ENCODE results near the gene TLE4. TPM values are rescaled to one million over a fixed set of nuclear protein-coding genes. Genes with fewer than 3 reads are reported as not detected.

Gene TLE4
- polyA plus RNA-seq, 1 of the 3 experiments (the other 2 are of a cell fraction), result 40.4 TPM

DNA sequence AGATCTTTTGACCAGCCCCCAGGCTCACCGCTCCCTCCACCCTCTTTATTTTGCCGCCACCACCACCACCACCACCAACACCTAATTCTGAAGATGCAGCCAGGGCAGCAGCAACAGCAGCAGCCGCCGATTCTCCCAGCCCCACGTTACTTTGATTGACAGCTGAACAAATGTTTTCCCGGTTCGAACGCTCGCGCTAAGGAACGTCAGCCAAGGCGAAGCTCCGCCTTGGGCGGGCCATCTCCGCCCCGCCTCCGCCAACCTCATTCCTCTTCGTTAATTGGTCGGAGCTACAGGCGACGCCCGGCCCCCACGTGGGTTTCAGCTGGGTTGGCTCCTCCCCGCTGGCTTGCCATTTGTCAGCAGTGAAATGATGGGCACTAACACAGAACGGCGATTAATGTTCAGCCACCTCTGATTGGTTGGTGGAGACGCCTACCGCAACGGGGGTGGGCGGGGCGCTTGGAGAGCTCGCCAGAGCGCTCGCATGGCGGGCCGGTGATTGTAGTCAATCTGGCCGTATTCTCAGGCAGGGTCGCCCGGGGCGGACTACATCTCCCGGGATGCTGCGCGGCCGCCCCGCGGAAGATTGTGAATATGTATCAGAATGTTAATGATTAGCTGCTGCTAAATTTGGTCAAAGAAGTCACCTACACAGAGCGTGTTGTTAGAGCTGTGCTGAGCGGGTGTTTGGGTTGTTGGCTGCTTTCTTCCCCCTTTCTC lies at the start of gene TLE4 (continued):
- TF ChIP-seq, protein P1, sequence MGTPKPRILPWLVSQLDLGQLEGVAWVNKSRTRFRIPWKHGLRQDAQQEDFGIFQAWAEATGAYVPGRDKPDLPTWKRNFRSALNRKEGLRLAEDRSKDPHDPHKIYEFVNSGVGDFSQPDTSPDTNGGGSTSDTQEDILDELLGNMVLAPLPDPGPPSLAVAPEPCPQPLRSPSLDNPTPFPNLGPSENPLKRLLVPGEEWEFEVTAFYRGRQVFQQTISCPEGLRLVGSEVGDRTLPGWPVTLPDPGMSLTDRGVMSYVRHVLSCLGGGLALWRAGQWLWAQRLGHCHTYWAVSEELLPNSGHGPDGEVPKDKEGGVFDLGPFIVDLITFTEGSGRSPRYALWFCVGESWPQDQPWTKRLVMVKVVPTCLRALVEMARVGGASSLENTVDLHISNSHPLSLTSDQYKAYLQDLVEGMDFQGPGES (IDR thresholded peaks at IDR 0.05; ENCODE audit: low read depth, low read length), result peak; percentile 71
- peak; percentile 99 for TF ChIP-seq TAF1 (IDR thresholded peaks at IDR 0.05; ENCODE audit: borderline replicate concordance, low read depth, low read length)
- TF ChIP-seq EZH2phosphoT487 (IDR thresholded peaks at IDR 0.05; ENCODE audit: borderline replicate concordance, low read depth), result no peak
- peak; percentile 86; the same call in 1 of the 2 replicates for TF ChIP-seq SIN3A (IDR thresholded peaks at IDR 0.05; ENCODE audit: borderline replicate concordance, low read depth, low read length)
- TF ChIP-seq, protein P2, sequence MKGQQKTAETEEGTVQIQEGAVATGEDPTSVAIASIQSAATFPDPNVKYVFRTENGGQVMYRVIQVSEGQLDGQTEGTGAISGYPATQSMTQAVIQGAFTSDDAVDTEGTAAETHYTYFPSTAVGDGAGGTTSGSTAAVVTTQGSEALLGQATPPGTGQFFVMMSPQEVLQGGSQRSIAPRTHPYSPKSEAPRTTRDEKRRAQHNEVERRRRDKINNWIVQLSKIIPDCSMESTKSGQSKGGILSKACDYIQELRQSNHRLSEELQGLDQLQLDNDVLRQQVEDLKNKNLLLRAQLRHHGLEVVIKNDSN (IDR thresholded peaks at IDR 0.05; ENCODE audit: borderline replicate concordance, low read depth), result no peak; the same call in 1 of the 2 replicates
- peak; percentile 30; the same call in 1 of the 2 replicates for TF ChIP-seq TCF12 (IDR thresholded peaks at IDR 0.05)
- peak; percentile 3; the same call in 1 of the 2 replicates for TF ChIP-seq SMC3 (IDR thresholded peaks at IDR 0.05; ENCODE audit: low read depth, low read length)
- TF ChIP-seq, protein P3, sequence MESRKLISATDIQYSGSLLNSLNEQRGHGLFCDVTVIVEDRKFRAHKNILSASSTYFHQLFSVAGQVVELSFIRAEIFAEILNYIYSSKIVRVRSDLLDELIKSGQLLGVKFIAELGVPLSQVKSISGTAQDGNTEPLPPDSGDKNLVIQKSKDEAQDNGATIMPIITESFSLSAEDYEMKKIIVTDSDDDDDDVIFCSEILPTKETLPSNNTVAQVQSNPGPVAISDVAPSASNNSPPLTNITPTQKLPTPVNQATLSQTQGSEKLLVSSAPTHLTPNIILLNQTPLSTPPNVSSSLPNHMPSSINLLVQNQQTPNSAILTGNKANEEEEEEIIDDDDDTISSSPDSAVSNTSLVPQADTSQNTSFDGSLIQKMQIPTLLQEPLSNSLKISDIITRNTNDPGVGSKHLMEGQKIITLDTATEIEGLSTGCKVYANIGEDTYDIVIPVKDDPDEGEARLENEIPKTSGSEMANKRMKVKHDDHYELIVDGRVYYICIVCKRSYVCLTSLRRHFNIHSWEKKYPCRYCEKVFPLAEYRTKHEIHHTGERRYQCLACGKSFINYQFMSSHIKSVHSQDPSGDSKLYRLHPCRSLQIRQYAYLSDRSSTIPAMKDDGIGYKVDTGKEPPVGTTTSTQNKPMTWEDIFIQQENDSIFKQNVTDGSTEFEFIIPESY (IDR thresholded peaks at IDR 0.05; ENCODE audit: borderline replicate concordance, low read depth), result peak; percentile 61; the same call in 1 of the 2 replicates

DNA sequence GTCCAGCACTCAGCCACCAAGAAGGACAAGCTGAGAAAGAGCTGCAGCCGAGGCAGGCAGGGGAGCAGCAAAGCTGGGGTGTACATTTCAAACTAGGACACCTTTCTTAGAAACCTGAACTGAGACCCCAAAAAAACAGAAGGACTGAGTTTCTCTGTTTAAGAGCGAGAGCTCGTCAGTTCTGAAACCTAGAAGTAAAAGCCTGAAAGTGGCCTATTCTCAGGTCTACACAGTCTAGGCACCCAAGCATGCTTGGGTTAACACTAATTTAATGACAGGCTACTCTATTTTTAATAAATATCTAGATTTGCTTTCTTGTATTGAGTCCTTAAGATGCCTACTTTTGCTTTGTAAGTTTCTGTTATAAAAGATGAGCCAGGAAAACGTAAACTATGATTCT lies 49.0 kb upstream of the TLE4 start:
- Histone ChIP-seq H3K9ac (no peak overlapping the region), H2AFZ (ENCODE audit: low read depth) (no peak overlapping the region), H3K27ac (ENCODE audit: low read depth in 2 of 2, low read length in 1 of 2) (no peak overlapping the region), H3K79me2 (ENCODE audit: insufficient read depth) (no peaks in the 10 kb centered on the region), H3K9me2 (no peaks in the 10 kb centered on the region), H3K4me2 (no peak overlapping the region), H3K36me3 (replicated peaks in 1 of 2; ENCODE audit: control insufficient read depth in 1 of 2, insufficient read depth in 2 of 2, low read length in 1 of 2) (no peaks in the 10 kb centered on the region), H3F3A (replicated peaks; ENCODE audit: insufficient read depth) (no peaks in the 10 kb centered on the region), H4K20me1 (ENCODE audit: insufficient read depth) (no peaks in the 10 kb centered on the region), H3K9me3 (no peaks in the 10 kb centered on the region), H3K27me3 (ENCODE audit: insufficient read depth) (no peaks in the 10 kb centered on the region), H3K4me3 (ENCODE audit: low read depth in 2 of 2, low read length in 1 of 2) (no peak overlapping the region), H3K4me1 (ENCODE audit: control insufficient read depth in 1 of 2, insufficient read depth in 2 of 2, low read depth in 1 of 2, low read length in 1 of 2) (no peaks in the 10 kb centered on the region)
- ChIA-PET POLR2A (no interaction called here), CTCF (no interaction called here)
- no peak for DNase-seq
- 65% methylated on average over 4 of the region's 4 CpGs for WGBS (ENCODE audit: low lambda C conversion rate)
- TF ChIP-seq YY1 (IDR thresholded peaks at IDR 0.05; ENCODE audit: low read depth) (no peak), SMC3 (IDR thresholded peaks at IDR 0.05; ENCODE audit: low read depth, low read length) (no peak), EP300 (IDR thresholded peaks at IDR 0.05; ENCODE audit: borderline replicate concordance in 1 of 2, low read depth in 1 of 2, low read length in 1 of 2) (no peak), CHD2 (IDR thresholded peaks at IDR 0.05; ENCODE audit: low read length, partially characterized antibody) (no peak), MEF2A (IDR thresholded peaks at IDR 0.05; ENCODE audit: borderline replicate concordance, low read depth) (no peak), FOXJ3 (CRISPR knock-in tag; IDR thresholded peaks at IDR 0.05) (no peak), SIN3A (IDR thresholded peaks at IDR 0.05; ENCODE audit: borderline replicate concordance, low read depth, low read length) (no peak), GABPA (IDR thresholded peaks at IDR 0.05; ENCODE audit: low read depth) (no peak), NFIC (IDR thresholded peaks at IDR 0.05; ENCODE audit: borderline replicate concordance) (no peak)
- TF ChIP-seq, protein P4, sequence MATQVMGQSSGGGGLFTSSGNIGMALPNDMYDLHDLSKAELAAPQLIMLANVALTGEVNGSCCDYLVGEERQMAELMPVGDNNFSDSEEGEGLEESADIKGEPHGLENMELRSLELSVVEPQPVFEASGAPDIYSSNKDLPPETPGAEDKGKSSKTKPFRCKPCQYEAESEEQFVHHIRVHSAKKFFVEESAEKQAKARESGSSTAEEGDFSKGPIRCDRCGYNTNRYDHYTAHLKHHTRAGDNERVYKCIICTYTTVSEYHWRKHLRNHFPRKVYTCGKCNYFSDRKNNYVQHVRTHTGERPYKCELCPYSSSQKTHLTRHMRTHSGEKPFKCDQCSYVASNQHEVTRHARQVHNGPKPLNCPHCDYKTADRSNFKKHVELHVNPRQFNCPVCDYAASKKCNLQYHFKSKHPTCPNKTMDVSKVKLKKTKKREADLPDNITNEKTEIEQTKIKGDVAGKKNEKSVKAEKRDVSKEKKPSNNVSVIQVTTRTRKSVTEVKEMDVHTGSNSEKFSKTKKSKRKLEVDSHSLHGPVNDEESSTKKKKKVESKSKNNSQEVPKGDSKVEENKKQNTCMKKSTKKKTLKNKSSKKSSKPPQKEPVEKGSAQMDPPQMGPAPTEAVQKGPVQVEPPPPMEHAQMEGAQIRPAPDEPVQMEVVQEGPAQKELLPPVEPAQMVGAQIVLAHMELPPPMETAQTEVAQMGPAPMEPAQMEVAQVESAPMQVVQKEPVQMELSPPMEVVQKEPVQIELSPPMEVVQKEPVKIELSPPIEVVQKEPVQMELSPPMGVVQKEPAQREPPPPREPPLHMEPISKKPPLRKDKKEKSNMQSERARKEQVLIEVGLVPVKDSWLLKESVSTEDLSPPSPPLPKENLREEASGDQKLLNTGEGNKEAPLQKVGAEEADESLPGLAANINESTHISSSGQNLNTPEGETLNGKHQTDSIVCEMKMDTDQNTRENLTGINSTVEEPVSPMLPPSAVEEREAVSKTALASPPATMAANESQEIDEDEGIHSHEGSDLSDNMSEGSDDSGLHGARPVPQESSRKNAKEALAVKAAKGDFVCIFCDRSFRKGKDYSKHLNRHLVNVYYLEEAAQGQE (IDR thresholded peaks at IDR 0.05; ENCODE audit: low read depth, low read length), result no peak
- TF ChIP-seq, protein P3 (IDR thresholded peaks at IDR 0.05; ENCODE audit: borderline replicate concordance, low read depth), result no peak
- TF ChIP-seq, protein P5, sequence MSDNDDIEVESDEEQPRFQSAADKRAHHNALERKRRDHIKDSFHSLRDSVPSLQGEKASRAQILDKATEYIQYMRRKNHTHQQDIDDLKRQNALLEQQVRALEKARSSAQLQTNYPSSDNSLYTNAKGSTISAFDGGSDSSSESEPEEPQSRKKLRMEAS (IDR thresholded peaks at IDR 0.05; ENCODE audit: low read depth), result no peak
- TF ChIP-seq, protein P6, sequence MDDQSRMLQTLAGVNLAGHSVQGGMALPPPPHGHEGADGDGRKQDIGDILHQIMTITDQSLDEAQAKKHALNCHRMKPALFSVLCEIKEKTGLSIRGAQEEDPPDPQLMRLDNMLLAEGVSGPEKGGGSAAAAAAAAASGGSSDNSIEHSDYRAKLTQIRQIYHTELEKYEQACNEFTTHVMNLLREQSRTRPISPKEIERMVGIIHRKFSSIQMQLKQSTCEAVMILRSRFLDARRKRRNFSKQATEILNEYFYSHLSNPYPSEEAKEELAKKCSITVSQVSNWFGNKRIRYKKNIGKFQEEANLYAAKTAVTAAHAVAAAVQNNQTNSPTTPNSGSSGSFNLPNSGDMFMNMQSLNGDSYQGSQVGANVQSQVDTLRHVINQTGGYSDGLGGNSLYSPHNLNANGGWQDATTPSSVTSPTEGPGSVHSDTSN (IDR thresholded peaks at IDR 0.05), result no peak

All from SK-N-SH (cell line).